M059J (cell line): Measurements from ENCODE around the gene PGAP3. TPM values are rescaled to one million over a fixed set of nuclear protein-coding genes. Genes with fewer than 3 reads are reported as not detected.

ENCODE experiments used
- DNase-seq: peaks from one replicate; pipeline ENCODE4 v3.0.0-alpha.2; 2012; ENCODE audit warnings: low read depth
- total RNA-seq: library from RNA; depleted of rRNA; stranded (reverse); fragments of >200 nt; shearing (Covaris generic); gene quantifications from 2 replicates; pipeline ENCODE4 v1.2.3, GENCODE V29; 2014

The PGAP3 gene
- total RNA-seq, 1 experiment from 2014 or later: 9.2 TPM

DNA sequence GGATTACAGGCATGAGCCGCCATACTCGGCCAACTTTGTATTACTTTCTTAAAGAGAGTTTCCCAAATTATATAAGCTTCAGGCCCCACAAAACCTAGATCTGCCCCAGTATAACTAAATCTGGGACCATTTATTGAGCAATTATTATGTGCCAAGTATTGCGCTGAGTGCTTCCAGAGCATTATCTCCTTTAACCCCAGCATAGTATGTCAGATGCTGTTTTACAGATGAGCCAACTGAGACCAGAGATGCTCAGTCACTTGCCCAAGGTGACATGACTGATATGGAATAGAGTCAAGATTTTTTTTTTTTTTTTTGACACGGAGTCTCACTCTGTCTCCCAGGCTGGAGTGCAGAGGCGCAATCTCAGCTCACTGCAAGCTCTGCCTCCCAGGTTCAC lies 10.1 kb upstream of the PGAP3 start:
- DNase-seq: no peak

DNA sequence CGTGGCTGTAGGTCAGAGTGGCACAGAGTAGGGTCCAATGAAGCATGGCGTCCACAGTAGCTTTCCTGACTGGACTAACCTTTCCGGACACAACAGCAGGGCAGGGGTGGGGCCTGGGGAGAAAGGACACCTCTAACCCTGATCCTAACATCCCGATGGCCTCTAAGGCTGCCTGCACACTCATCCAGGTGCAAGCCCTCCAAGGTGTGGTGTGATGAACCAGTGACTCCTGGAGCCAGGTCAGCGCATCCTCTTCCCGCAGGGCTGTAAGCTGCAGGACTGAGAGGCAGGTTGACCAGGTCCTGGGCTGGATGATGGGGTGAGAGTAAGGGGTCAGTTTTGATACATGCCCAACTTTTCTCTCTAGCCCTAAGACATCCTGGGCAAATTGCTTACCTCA lies 8.9 kb upstream of the PGAP3 start:
- DNase-seq: no peak

GRCh38 chr17:39695089-39695474 lies 7.2 kb upstream of the PGAP3 start:
- no peak for DNase-seq

DNA sequence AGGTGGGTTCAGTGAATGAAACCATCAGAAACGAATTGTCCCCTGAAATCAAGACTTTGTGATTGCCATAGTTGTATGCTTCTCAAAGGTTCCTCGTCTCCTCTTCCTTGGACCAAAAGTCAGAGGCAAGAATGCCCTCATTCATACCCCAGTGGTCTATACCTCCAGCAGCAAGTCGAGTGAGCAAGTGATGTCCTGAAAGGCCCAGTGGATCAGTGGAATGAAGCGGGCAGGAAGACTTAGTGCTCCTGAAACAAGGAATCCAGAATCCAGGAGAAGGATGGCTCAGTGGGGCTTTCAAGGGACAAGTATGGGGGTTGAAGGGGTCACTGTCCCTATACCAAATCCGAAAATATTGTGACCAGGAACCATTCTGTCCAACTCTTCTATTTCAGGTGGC lies 6.7 kb upstream of the PGAP3 start:
- DNase-seq: no peak

GRCh38 chr17:39688945-39689344 lies 1.1 kb upstream of the PGAP3 start:
- no peak for DNase-seq

GRCh38 chr17:39688475-39688835 lies 598 bp upstream of the PGAP3 start:
- DNase-seq: no peak

- no peak for DNase-seq
Measured at GRCh38 chr17:39687101-39687545, 734 bp downstream of the PGAP3 start.

GRCh38 chr17:39684369-39685192 lies 3.3 kb downstream of the PGAP3 start:
- no peak for DNase-seq

- no peak for DNase-seq
Measured at GRCh38 chr17:39683295-39683939, 4.4 kb downstream of the PGAP3 start.

DNA sequence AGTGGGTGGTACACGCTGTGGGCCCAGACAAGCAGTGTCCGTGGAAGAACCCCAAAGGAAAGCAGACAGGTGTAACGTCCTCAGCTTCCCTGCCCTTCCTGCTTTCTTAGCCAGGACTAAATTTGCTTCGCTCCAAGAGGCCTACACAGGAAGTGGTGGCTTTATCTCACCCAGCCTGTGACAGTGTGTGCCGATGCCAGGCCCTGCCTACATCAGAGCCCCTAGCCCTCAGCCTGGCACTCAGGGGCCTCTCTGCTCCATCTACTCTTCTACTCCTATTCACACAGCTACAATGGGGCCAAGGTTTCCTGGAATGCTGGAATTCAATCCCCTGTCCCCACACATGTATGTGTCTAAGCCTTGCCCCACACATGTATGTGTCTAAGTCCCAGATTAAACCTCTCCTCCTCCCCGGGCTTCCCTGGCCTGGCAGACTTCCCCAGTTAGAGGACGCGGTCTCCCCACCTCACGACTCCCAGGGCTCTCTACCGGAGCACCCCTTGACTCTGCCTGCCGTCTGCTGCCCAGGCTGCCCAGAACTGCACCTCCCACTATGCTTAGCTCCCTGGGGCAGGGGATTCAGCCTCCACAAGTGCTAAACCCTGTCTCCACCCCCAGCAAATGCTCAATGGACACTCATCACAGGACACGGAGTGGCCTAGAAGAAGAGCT lies 8.2 kb downstream of the PGAP3 start:
- DNase-seq: no peak

GRCh38 chr17:39678340-39679116 lies 9.3 kb downstream of the PGAP3 start:
- no peak for DNase-seq

DNA sequence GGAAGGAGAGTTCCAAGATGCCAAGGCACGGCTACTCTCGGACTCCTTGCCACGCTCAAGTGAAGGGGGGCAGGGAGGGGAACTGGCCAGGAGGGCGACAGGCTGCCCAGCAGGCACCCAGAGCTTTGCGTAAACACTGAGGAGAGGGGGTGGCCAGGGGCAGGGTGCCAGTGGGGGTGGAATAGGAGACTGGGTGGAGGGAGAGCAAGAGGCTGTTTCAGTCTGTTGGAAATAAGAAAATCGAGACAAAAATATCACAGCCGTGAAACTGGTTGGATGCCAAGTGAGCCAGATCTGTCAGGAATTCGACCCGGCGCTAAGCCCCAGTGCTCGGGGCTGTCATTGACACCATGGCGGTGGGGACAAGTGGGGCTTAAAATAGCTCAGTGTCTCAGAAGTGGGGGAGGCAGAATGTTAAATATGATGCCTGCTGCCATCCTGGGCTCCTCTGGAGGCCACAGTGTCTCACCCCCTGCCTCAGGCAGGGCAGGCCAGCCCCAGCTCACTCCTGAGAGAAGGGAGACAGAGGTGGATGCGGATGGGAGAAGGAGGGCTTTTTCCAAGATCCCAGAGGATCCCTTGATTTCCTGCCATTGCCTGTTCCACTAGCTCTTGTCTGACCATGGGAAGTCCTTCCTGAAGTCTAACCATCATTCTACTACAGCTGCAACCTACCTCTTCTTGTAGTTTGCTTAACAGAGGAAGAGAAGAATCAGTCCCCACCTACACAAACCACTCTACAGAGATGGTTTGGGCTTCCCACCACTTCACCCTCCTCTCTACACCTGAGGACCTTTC lies 10.1 kb downstream of the PGAP3 start:
- no peak for DNase-seq

DNA sequence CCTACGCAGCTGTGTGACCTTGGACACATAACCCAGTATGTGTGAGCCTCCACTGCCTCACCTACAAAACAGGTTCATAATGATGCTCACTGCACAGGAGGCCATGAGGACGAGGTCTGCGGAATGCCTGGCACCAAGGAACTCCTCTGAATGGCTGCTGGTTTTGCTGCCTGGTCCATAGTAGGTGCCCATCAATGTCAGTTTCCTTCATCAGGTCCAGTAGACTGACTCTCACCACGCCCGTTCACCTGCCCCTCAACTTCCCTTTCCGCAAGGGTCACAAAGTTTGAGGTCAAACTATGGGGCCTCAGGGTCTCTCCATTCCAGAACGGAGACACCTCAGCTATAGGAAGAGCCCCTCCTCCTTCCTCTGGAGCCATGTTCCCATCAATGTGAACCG lies 10.8 kb downstream of the PGAP3 start:
- DNase-seq: no peak

GRCh38 chr17:39676198-39676819 lies 11.5 kb downstream of the PGAP3 start:
- DNase-seq: peak; percentile 42

DNA sequence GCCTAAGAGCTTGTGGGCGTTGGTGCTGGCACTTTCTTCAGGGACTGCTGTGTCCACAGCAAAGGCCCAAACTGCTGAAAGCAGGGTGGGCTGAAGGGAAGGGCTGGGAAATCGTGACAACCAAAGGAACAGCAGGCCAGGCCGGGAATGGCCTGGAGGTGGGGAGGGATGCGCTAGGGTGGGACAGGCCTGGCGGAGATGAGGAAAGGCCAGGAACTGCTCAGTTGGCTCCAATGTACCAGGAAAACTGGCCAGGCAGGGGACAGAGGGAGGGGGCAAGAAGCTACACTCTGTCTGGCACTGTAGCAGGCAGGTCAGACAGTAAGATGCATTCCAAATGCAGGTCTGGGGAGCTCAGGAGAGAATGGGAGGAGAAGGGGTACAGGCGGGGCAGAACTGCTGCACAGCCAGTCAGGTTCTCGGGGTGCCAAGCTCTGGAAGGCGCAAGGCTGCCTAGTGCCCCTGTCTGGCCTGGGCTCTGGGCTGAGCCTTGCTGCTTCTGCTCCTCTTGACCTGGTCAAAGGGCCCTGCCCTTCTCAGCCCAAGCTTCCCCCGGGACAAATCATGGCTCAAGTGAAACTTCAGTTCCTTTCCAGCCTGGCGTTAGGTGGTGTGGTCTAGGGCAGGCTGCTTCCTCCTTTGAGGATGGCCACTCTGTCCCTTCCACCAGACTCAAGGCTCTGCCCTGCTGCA lies 12.3 kb downstream of the PGAP3 start:
- DNase-seq: no peak

GRCh38 chr17:39674702-39675389 lies 13.0 kb downstream of the PGAP3 start:
- no peak for DNase-seq

DNA sequence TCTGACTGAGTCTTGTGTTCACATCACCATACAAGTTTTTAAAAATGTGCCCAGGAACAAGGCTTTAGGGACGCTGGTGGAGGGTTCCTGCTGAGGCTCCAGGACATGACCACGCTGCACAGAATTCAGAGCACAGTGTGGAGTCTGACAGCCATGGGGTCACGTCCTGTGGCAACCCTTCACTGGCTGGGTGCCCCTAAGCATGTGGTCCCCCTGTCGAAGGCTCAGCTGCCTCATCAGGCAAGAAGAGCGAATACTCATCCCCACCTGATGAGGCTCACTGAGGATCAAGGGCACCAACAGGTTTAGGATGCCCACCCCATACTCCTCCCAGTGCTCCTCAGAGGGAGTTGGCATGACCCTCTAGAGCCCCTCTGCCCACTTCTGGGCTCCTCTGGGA lies 13.7 kb downstream of the PGAP3 start:
- DNase-seq: no peak

DNA sequence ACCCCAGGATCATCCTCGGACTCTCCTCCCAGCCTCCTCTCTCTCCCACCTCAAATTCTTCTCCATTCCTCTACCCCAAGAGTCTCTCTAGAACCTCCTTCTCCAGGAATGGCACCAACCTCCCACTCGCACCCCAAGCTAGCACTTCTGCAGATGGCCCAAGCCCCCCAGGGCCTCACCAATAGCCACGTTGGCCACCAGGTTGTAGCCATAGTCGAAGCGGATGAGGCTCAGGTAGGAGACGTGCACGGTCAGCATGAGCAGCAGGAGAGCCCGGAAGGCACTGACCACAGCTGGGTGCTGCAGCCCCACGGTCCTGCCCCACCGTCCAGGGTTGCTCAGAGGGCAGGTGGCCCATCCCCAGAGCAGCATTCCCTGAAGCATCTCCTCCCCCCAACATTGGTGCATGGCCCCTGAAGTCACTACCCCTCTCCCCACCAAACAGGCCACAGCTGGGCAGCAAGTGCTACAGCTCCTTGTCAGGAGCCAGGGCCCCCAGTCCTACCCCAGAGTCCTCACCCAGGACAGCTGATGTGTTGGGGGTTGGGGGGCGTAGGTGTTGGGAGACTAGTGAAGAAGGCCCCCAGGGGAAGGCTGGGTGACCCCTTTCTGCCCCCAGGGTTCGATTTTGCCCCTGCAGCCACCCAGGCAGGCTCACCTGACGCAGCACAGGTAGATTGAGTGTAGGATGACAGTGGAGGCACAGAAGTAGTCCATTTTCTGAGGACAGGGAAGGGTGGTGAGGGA lies 14.3 kb downstream of the PGAP3 start:
- DNase-seq: no peak
